22Rv1 (cell line): Measurements from ENCODE around the gene UGT1A5.

Experiments
- H3K27ac ChIP-seq: fragments of 450-650 bp; 2 replicates; pipeline ENCODE4 v1.5.1; 2017
- CTCF ChIP-seq: fragments of 450-650 bp; IDR thresholded peaks from 2 replicates; pipeline ENCODE4 v1.5.1; 2017; ENCODE audit warnings: mild to moderate bottlenecking
- ZFX ChIP-seq: fragments of 450-650 bp; IDR thresholded peaks from 2 replicates; pipeline ENCODE4 v1.6.1; 2017; ENCODE audit warnings: antibody characterized with exemption, borderline replicate concordance

Gene UGT1A5

GRCh38 chr2:233761040-233761769 is 48.5 kb downstream of the UGT1A5 start:
- H3K27ac ChIP-seq: peak overlapping the region; percentile 70; the same call in 1 of the 2 replicates
- TF ChIP-seq ZFX (no peak), CTCF (no peak)

GRCh38 chr2:233764264-233764663 is 51.6 kb downstream of the UGT1A5 start:
- TF ChIP-seq CTCF (no peak), ZFX (no peak)
- H3K27ac ChIP-seq: no peak overlapping the region

- H3K27ac ChIP-seq: no peak overlapping the region
- TF ChIP-seq ZFX: no peak
- no peak for TF ChIP-seq CTCF
Observed at GRCh38 chr2:233764761-233765160, 52.1 kb downstream of the UGT1A5 start.

GRCh38 chr2:233766416-233766815 is 53.7 kb downstream of the UGT1A5 start:
- TF ChIP-seq ZFX (no peak), CTCF (no peak)

GRCh38 chr2:233768076-233768475 is 55.4 kb downstream of the UGT1A5 start:
- H3K27ac ChIP-seq: no peak overlapping the region
- TF ChIP-seq ZFX (no peak), CTCF (no peak)

More at GRCh38 chr2:233766416-233766815, 53.7 kb downstream of the UGT1A5 start:
- H3K27ac ChIP-seq: no peak overlapping the region

DNA sequence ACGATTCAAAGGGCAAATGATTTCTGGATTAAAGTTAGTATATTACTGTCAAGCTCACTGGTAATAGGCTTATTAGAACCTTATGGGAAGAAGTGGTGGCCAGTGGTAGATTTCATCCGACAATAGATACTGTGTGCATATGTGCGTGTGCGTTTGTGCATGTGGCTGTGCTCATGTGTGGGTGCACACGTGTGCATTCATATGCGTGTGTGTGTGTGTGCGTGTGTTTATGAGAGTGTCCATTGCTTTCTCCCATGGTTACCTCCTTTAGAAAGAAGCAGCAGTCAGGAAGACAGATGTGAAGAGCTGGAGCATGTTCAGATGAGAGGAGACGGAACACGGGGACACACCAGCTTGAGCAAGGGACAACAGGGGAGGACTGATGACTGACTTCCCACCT is 56.6 kb downstream of the UGT1A5 start:
- no peak overlapping the region for H3K27ac ChIP-seq
- TF ChIP-seq ZFX (no peak), CTCF (no peak)

DNA sequence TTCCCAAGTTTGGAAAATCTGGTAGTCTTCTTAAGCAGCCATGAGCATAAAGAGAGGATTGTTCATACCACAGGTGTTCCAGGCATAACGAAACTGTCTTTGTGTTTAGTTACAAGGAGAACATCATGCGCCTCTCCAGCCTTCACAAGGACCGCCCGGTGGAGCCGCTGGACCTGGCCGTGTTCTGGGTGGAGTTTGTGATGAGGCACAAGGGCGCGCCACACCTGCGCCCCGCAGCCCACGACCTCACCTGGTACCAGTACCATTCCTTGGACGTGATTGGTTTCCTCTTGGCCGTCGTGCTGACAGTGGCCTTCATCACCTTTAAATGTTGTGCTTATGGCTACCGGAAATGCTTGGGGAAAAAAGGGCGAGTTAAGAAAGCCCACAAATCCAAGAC is 59.4 kb downstream of the UGT1A5 start:
- TF ChIP-seq CTCF (no peak), ZFX (no peak)
- H3K27ac ChIP-seq: no peak overlapping the region
